Tibial artery (tissue), 4 donors: Measurements from ENCODE around the gene MYO10.

Source experiments
- DNase-seq, 2 donors: peaks; one replicate each; pipeline ENCODE4 v3.0.0-alpha.2; 2019
- H3K27ac ChIP-seq, 2 donors: fragments of 200-600 bp; sonication (generic) in 1 of 2; 1 replicate in 1 of 2; 2 replicates in 1 of 2; pipeline ENCODE4 v1.5.1; 2018 to 2019; ENCODE audit warnings: mild to moderate bottlenecking in 1 of 2
- H3K27me3 ChIP-seq, 2 donors: fragments of 200-600 bp; sonication (generic) in 1 of 2; one replicate each; pipeline versions ENCODE4 v1.5.1 to v1.6.0; 2016 to 2019
- H3K36me3 ChIP-seq, 3 donors: fragments of 200-600 bp; sonication (generic) in 2 of 3; one replicate each; pipeline ENCODE4 v1.5.1; 2016 to 2019; ENCODE audit warnings: mild to moderate bottlenecking in 2 of 3
- H3K4me1 ChIP-seq, 4 donors: fragments of 200-600 bp; sonication (generic) in 2 of 4; 1 replicate in 3 of 4; 2 replicates in 1 of 4; pipeline ENCODE4 v1.5.1; 2016 to 2019
- H3K4me3 ChIP-seq, 2 donors: fragments of 200-600 bp; sonication (generic) in 1 of 2; 1 replicate in 1 of 2; 2 replicates in 1 of 2; pipeline ENCODE4 v1.5.1; 2018 to 2019; ENCODE audit warnings: mild to moderate bottlenecking in 2 of 2
- H3K9me3 ChIP-seq, 3 donors: fragments of 200-600 bp; sonication (generic) in 1 of 3; one replicate each; pipeline ENCODE4 v1.5.1; 2016 to 2019
- CTCF ChIP-seq, 2 experiments: fragments of 200-600 bp in 1 of 2; fragments of 450-650 bp in 1 of 2; IDR thresholded peaks; one replicate each; pipeline ENCODE4 v1.5.1; 2017 to 2019; ENCODE audit warnings: antibody characterized with exemption in 2 of 2, mild to moderate bottlenecking in 1 of 2, moderate library complexity in 1 of 2
- intact Hi-C: fragments of 100-400 bp; cut with DNase I; formaldehyde crosslinking; loops from one replicate; pipeline ENCODE4 v1.15.0; 2023; ENCODE audit warnings: low total_unique reads

MYO10 gene

GRCh38 chr5:16932401-16932800 is 3.7 kb downstream of the MYO10 start:
- H3K9me3 ChIP-seq, result no peaks in the 10 kb centered on the region
- H3K4me1 ChIP-seq, result peaks cover 0 to 33% (median 17%) of the 10 kb centered on the region in 4 donors
- no peaks in the 10 kb centered on the region for H3K27me3 ChIP-seq
- DNase-seq, result no peak
- intact Hi-C loops, result loop anchor here (5.0 to 10.0 kb wide), 3 partner anchors 68 to 255 kb away; no protein-coding TSS in a partner anchor
- no peak for TF ChIP-seq CTCF (IDR thresholded peaks at IDR 0.05)
- H3K27ac ChIP-seq, result no peak overlapping the region
- no peaks in the 10 kb centered on the region for H3K36me3 ChIP-seq
- no peak overlapping the region for H3K4me3 ChIP-seq

- intact Hi-C loops, result loop anchor here (5.0 to 10.0 kb wide), 3 partner anchors 67 to 256 kb away; no protein-coding TSS in a partner anchor
- Histone ChIP-seq H3K4me3 (no peak overlapping the region), H3K27ac (no peak overlapping the region), H3K9me3 (no peaks in the 10 kb centered on the region), H3K4me1 (peaks cover 0 to 28% (median 12%) of the 10 kb centered on the region in 4 donors), H3K27me3 (no peaks in the 10 kb centered on the region), H3K36me3 (no peaks in the 10 kb centered on the region)
- TF ChIP-seq CTCF (IDR thresholded peaks at IDR 0.05), result no peak
- no peak for DNase-seq
Observed at GRCh38 chr5:16931334-16932110, 4.6 kb downstream of the MYO10 start.

GRCh38 chr5:16930496-16930895 is 5.6 kb downstream of the MYO10 start:
- Histone ChIP-seq H3K36me3 (no peaks in the 10 kb centered on the region), H3K27ac (no peak overlapping the region), H3K27me3 (no peaks in the 10 kb centered on the region), H3K4me1 (peaks cover 0 to 28% (median 12%) of the 10 kb centered on the region in 4 donors), H3K4me3 (no peak overlapping the region), H3K9me3 (no peaks in the 10 kb centered on the region)
- TF ChIP-seq CTCF (IDR thresholded peaks at IDR 0.05), result no peak
- no peak for DNase-seq
- intact Hi-C loops, result loop anchor here (5.0 to 10.0 kb wide), 3 partner anchors 66 to 257 kb away; no protein-coding TSS in a partner anchor

- Histone ChIP-seq H3K4me1 (peaks cover 0 to 28% (median 12%) of the 10 kb centered on the region in 4 donors), H3K36me3 (no peaks in the 10 kb centered on the region), H3K27me3 (no peaks in the 10 kb centered on the region), H3K4me3 (no peak overlapping the region), H3K27ac (no peak overlapping the region), H3K9me3 (no peaks in the 10 kb centered on the region)
- intact Hi-C loops, result loop anchor here (5.0 to 10.0 kb wide), 3 partner anchors 65 to 257 kb away; no protein-coding TSS in a partner anchor
- TF ChIP-seq CTCF (IDR thresholded peaks at IDR 0.05), result no peak
- DNase-seq, result no peak
Observed at GRCh38 chr5:16929831-16930230, 6.3 kb downstream of the MYO10 start.

- Histone ChIP-seq H3K4me3 (no peak overlapping the region), H3K4me1 (peaks cover 0 to 28% (median 12%) of the 10 kb centered on the region in 4 donors), H3K27ac (no peak overlapping the region), H3K27me3 (no peaks in the 10 kb centered on the region), H3K36me3 (no peaks in the 10 kb centered on the region), H3K9me3 (no peaks in the 10 kb centered on the region)
- no peak for TF ChIP-seq CTCF (IDR thresholded peaks at IDR 0.05)
- DNase-seq, result no peak
- intact Hi-C loops, result no loop called here
Observed at GRCh38 chr5:16929347-16929746, 6.7 kb downstream of the MYO10 start.
